SK-N-DZ (cell line): ENCODE data around the gene FMN1.

ENCODE experiments used
- DNase-seq: peaks from one replicate; pipeline ENCODE4 v3.0.0-alpha.2; 2015; ENCODE audit warnings: low spot score

Gene FMN1

GRCh38 chr15:33125894-33126537, 68.5 kb downstream of the FMN1 start:
- DNase-seq, result no peak

DNA sequence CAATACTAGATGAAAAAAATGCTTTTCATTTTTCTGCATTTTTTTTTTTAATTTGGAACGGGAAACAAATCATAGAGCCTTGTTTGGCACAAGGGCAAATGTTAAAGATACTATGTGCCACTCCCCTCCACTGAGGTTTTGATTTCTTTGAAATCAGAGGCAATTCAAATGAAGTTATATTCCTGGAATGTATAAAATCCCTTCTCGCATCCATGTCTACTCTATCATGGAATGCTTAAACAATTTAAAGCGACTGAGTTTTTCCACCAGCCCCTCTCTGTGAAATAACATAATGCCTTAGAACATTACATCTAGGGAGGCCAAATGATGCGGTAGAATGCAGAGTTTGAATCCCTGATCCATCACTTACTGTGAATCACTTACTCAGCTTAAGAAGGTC, 69.7 kb downstream of the FMN1 start:
- no peak for DNase-seq

- no peak for DNase-seq
Observed at GRCh38 chr15:33124279-33124678, 70.2 kb downstream of the FMN1 start.

- DNase-seq, result no peak
Observed at GRCh38 chr15:33119865-33120264, 74.6 kb downstream of the FMN1 start.

GRCh38 chr15:33119273-33119672, 75.2 kb downstream of the FMN1 start:
- DNase-seq, result no peak

- DNase-seq, result no peak
Observed at GRCh38 chr15:33116198-33116597, 78.3 kb downstream of the FMN1 start.

- no peak for DNase-seq
Observed at GRCh38 chr15:33115191-33115861, 79.2 kb downstream of the FMN1 start.

DNA sequence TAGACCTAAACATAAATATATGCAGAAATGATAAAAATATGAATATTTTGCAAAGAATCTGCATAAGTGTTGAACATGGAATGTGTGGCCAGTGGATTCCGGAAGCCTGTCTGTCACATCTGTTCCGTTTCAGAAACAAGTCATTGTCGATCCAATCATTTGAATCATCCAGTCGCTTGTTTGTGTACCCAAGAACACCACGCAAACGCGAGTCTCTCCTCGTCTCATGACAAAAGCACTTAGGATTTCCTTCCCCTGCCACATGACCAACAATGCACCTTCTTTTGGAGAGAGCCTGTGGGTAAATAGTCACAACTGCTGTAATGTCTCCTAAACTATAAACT, 80.2 kb downstream of the FMN1 start:
- no peak for DNase-seq

- DNase-seq, result no peak
Observed at GRCh38 chr15:33113666-33114373, 80.7 kb downstream of the FMN1 start.

- no peak for DNase-seq
Observed at GRCh38 chr15:33112541-33113105, 81.9 kb downstream of the FMN1 start.

DNA sequence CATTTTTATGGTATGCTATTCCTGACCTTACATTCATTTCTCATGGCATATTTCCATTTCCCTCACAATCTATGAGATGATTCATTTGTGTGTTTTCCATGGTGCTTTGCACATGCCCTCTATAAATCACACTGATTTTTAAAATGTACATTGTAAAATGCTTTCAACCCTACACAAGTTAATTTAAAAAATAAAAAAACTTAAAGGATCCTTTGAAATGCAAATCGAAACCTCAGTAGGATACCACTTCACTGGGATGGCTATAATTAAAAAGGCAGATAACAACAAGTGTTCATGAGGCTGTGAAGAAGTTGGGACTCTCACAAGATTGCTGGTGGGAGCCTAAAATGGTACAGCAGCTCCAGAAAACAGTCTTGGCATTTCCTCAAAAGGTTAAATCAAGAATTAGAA, 83.5 kb downstream of the FMN1 start:
- no peak for DNase-seq

DNA sequence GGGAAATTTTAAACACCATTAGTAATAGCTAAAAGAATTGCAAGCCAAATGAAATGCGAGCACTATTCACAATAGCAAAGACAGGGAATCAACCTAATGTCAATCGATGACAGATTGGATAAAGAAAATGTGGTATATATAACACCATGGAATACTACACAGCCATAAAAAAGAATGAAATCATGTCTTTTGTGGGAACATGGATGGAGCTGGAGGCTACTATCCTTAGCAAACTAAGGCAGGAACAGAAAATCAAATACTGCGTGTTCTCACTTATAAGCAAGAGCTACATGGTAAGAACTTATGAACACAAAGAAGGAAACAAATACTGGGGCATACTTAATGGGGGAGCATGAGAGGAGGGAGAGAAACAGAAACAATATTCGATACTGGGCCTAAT, 85.2 kb downstream of the FMN1 start:
- DNase-seq, result no peak

DNA sequence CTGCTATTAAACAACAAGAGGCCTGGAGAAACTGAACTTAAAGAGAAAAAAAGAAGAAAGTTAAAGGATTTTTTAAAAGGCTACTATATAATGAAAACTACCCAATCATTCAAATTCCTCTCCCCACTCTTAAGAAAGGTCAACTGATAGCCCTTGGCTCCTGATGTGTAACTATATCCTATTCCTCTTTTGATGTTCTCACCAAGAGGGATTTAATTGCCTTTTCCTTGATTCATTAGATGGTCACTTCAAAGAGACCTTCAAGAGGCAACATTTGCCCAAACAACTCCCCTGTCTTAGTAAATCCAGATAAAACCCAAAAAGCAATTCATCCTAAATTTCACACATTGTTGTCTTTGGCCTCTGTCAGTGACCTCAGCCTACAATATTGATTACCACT, 86.0 kb downstream of the FMN1 start:
- DNase-seq, result no peak

DNA sequence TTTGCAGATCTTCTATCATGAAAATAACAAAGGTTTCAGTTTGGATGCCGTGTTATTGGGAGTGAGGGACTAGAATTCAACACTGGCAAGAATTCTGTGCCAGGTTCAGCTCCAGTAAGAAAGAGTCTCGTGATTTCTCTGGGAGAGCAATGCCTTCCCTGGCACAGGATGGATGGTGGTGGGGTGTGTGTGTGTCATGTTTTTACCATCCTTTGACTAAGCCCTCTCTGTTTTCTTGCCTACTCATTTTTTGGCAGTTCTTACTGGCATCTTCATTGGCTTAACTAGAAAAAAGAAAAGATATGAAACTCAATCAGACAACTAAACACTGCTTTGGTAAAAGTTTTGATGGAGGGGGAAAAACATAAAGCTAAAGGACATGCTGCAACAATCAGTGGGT, 86.6 kb downstream of the FMN1 start:
- no peak for DNase-seq

GRCh38 chr15:33104212-33104611, 90.3 kb downstream of the FMN1 start:
- DNase-seq, result no peak

DNA sequence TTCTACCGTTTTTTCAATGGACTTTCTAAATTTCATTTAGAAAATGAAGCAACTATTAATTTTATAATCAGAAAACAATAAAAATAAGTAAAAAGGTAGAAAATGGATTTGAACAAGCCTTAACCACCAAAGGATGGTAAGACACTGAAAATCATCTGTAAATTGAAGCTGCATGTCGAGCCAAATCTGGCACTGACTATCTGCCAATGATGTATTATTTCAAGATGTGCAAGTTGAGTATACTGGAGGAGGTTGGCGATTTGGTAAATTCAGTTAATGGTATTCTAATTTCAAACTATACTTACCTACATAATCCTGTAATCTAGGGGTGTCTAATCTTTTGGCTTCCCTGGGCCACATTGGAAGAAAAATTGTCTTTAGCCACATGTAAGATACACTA, 93.5 kb downstream of the FMN1 start:
- DNase-seq, result no peak

DNA sequence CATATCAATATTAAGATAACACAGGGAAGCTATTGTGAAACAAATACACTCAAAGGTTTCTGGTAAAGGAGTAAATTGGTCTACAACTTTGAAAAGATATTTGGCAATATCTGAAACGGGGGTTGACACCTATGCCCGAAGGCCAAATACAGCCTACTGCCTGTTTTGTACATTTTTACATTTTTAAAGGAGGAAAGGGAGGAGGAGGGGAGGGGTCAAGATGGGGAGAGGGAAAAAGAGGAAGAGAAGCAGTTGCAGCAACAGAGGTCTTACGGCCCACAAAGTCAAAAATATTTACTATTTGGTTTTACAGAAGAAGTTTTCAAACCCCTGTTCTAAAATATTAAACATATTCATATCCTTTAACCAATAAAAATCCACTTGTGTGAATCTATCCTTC, 94.2 kb downstream of the FMN1 start:
- DNase-seq, result no peak

GRCh38 chr15:33099739-33100138, 94.8 kb downstream of the FMN1 start:
- no peak for DNase-seq

DNA sequence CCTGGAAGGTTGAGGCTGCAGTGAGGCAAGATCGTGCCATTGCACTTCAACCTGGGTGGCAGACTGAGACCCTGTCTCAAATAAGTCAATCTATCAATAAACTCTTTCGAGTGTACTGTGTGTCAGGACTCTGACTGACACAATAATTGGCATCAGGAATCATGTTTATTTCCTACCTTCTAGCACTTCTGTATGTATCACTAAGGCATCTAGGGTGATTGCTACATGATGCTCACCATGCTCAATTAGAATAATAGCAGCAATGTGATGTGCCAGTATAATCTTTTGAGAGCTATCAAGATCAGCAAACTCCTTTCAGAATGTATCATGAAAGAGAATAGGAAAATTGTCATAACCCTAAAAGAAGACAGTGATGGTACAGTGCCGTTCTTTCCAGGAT, 95.3 kb downstream of the FMN1 start:
- DNase-seq, result no peak

DNA sequence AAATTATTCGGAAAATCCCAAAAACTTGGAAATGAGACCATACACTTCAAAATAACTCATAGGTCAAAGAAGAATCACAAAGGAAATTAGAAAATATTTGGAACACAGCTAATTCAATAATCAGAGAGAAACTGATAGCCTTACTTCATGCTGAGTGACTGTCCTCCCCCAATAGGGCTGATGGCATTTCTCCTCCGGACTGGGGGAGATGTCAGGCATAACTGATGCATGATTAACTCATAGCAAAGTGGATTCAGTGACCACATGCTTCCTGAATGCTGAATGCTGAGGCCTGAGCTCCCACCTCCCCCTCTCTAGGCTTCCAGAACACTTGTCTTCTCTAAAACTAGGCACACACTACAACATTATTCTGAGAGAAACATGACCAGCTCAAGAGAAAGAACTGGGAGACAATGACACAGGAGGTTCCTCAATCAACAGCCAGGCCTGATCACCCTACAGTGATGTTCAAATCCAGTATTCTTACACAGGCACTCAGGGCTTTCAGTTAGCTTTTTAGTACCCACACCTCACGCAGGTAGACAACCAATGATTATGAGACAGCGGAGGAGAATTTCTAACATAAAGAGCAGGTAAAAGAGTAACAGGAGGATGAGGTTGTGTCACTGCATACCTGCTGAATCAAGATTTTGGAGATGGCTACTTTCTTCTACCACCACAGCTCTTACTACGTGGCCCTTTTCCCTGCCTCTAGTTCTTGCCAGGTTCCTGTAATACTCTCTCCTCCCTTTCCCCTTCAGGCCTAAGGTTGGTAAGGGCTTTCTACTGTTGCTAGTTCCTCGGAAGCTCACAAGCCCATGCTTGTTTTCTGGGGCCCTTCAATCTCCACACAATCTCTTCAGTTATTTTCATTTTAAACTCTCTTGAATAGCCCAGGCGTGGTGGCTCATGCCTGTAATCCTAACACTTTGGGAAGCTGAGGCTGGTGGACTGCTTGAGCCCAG, 96.1 kb downstream of the FMN1 start:
- no peak for DNase-seq

GRCh38 chr15:33096134-33096533, 98.4 kb downstream of the FMN1 start:
- DNase-seq, result no peak

- no peak for DNase-seq
Observed at GRCh38 chr15:33095641-33096040, 98.9 kb downstream of the FMN1 start.
